Stimulated activated CD4-positive, alpha-beta T cell treated with anti-CD3 and anti-CD28 coated beads, Interleukin-2, amount 100 ng/mL, for 4 hours (primary cell): ENCODE results near the gene TP53TG3C.
"Not testable (repeated sequence)": the region's sequence is repeated elsewhere in the genome, so short reads cannot be mapped to it uniquely, and the experiment has no call there.

ENCODE experiments used
- DNase-seq: peaks from one replicate; pipeline ENCODE4 v3.0.0-alpha.2; 2020; ENCODE audit warnings: low read depth

The TP53TG3C gene

DNA sequence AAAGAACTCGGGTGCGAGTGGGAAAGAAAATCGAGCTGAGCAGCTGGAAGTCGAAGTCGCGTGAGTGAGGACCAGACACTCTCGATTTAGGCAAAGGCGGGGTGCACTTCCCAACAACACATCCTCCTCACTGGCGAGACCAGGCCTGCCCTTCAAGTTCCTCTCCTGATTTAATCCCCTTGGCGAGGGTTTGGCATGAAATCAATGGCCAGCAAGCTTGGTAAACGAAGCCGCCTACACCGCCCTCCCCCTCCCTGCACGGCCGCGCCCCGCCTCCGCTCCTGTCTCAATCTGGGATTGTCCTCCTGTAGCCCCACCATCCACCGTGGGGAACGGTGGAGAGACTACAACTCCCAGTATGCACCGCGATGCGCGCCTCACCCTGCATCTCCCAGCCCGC lies at the start of gene TP53TG3C:
Gene TP53TG3C (plus strand): TSS at position 301 of the 400 bp plus-strand sequence. CDS start 68 bp downstream, at position 369.
- not testable (repeated sequence) for DNase-seq
